K562 (cell line): ENCODE data around the gene SP6. TPM values are rescaled to one million over a fixed set of nuclear protein-coding genes. Genes with fewer than 3 reads are reported as not detected.
A peak's percentile ranks its signal among the peaks of the same experiment; 100 is the strongest.

Experiments
- ATAC-seq: fragments of 200-7000 bp; cut with Tn5 transposase; 3 replicates; pipeline ENCODE4 v1.9.1; 2020; ENCODE audit warnings: moderate library complexity
- BruUV-seq: library from RNA; stranded (reverse); fragments of 400-500 nt; replicated peaks from 2 replicates; lab custom pipeline; 2021; lab: Mats Ljungman, UMichigan
- CTCF ChIA-PET: fragments of 300-600 bp; formaldehyde crosslinking; extraction: SDS; loops from one replicate; lab custom pipeline; 2021; ENCODE audit warnings: low intra/inter-chr PET ratio; lab: Yijun Ruan, JAX
- POLR2A ChIA-PET: fragments of 300-600, 350-650 bp; sonication (Branson Sonifier 250); formaldehyde crosslinking; extraction: SDS; loops from one replicate; lab custom pipeline; 2021; ENCODE audit warnings: antibody characterized with exemption, inconsistent platforms; lab: Yijun Ruan, JAX
- DNase-seq, 4 experiments: peaks; one replicate each; pipeline versions ENCODE4 v3.0.0 to v3.0.0-alpha.2; 2011 to 2018; ENCODE audit warnings: low spot score in 3 of 4, mixed read lengths in 3 of 4; ENCODE audit errors: extremely low read depth in 1 of 4
- FAIRE-seq: peaks from 2 replicates; lab custom pipeline; 2011; peaks lifted over from hg19 to GRCh38; lab: Jason Lieb, UNC
- H2AFZ ChIP-seq: 2 replicates; pipeline ENCODE4 v1.6.0; 2011; ENCODE audit warnings: low read depth, low read length, control low read depth, inconsistent platforms
- H3K27ac ChIP-seq: fragments of 200-600 bp; 3 replicates; pipeline ENCODE4 v1.8.0; 2011; ENCODE audit warnings: low read depth, mild to moderate bottlenecking, control low read depth, inconsistent platforms, low read length, moderate library complexity, mixed read lengths; ENCODE audit errors: extremely low read depth
- H3K27me3 ChIP-seq, 2 experiments: fragments of 300-600 bp in 1 of 2; 2 replicates in 1 of 2; 3 replicates in 1 of 2; pipeline versions ENCODE4 v1.6.0 to v1.8.0; 2011; ENCODE audit warnings: inconsistent platforms in 2 of 2, low read length in 2 of 2, mild to moderate bottlenecking in 1 of 2, mixed read lengths in 1 of 2, moderate library complexity in 1 of 2; ENCODE audit not compliant: control insufficient read depth in 2 of 2, insufficient read depth in 2 of 2
- H3K36me3 ChIP-seq: fragments of 300-600 bp; 3 replicates; pipeline ENCODE4 v1.8.0; 2011; ENCODE audit warnings: mild to moderate bottlenecking, low read length, inconsistent platforms; ENCODE audit not compliant: control insufficient read depth, insufficient read depth
- H3K4me1 ChIP-seq, 2 experiments: fragments of 200-600 bp in 1 of 2; replicated peaks in 1 of 2; 2 replicates in 1 of 2; 3 replicates in 1 of 2; pipeline versions ENCODE4 v1.5.1 to v1.8.0; 2011; ENCODE audit warnings: inconsistent platforms in 2 of 2, low read length in 2 of 2, mild to moderate bottlenecking in 1 of 2, mixed read lengths in 1 of 2, moderate library complexity in 1 of 2; ENCODE audit not compliant: control insufficient read depth in 2 of 2, insufficient read depth in 2 of 2
- H3K4me2 ChIP-seq: 2 replicates; pipeline ENCODE4 v1.6.1; 2011; ENCODE audit warnings: low read length, control low read depth, inconsistent platforms, mixed read lengths; ENCODE audit not compliant: insufficient read depth
- H3K4me3 ChIP-seq: fragments of 200-600 bp; sonication (generic), shearing (Covaris generic); 2 replicates; pipeline ENCODE4 v1.5.1; 2016; ENCODE audit warnings: control low read depth, inconsistent platforms
- H3K79me2 ChIP-seq: fragments of 200-600 bp; 3 replicates; pipeline ENCODE4 v1.8.0; 2011; ENCODE audit warnings: low read length, inconsistent platforms; ENCODE audit not compliant: control insufficient read depth, insufficient read depth
- H3K9ac ChIP-seq, 2 experiments: 2 replicates each; pipeline versions ENCODE4 v1.6.0 to v1.6.1; 2011; ENCODE audit warnings: low read depth in 2 of 2, low read length in 2 of 2, control low read depth in 1 of 2, inconsistent platforms in 1 of 2, mild to moderate bottlenecking in 1 of 2, mixed read lengths in 1 of 2; ENCODE audit not compliant: insufficient read depth in 1 of 2
- H3K9me1 ChIP-seq: one replicate; pipeline ENCODE4 v1.6.0; 2011; ENCODE audit warnings: inconsistent platforms, mild to moderate bottlenecking, low read length, moderate library complexity; ENCODE audit not compliant: control insufficient read depth, insufficient read depth
- H3K9me3 ChIP-seq: replicated peaks from 2 replicates; pipeline ENCODE4 v1.5.1; 2011; ENCODE audit warnings: low read depth, low read length, inconsistent platforms; ENCODE audit not compliant: control insufficient read depth, insufficient read depth
- H4K20me1 ChIP-seq: replicated peaks from 2 replicates; pipeline ENCODE4 v1.6.1; 2011; ENCODE audit warnings: low read length, inconsistent platforms, mixed read lengths; ENCODE audit not compliant: control insufficient read depth, insufficient read depth
- ARNT ChIP-seq, 2 experiments: fragments of 450-650 bp; IDR thresholded peaks; 2 replicates each; pipeline ENCODE4 v1.6.1; 2016; ENCODE audit warnings: mild to moderate bottlenecking in 1 of 2
- ETS2 ChIP-seq: IDR thresholded peaks from 2 replicates; pipeline ENCODE4 v1.6.1; 2016; ENCODE audit warnings: borderline replicate concordance, missing genetic modification characterization, mild to moderate bottlenecking, moderate library complexity, missing compliant biosample characterization; ENCODE audit not compliant: poor library complexity, severe bottlenecking
- EZH2 ChIP-seq: IDR thresholded peaks from 2 replicates; pipeline ENCODE4 v1.6.1; 2012; ENCODE audit warnings: low read depth, mild to moderate bottlenecking, inconsistent platforms, low read length, borderline replicate concordance
- HNRNPUL1 ChIP-seq: fragments of 200-400 bp; formaldehyde crosslinking; IDR thresholded peaks from 2 replicates; pipeline ENCODE4 v1.6.1; 2017; ENCODE audit warnings: low read length
- PKNOX1 ChIP-seq: fragments of 450-650 bp; IDR thresholded peaks from 2 replicates; pipeline ENCODE4 v1.6.1; 2016
- REST ChIP-seq, 2 experiments: fragments of 450-650 bp; formaldehyde crosslinking in 1 of 2; IDR thresholded peaks; 2 replicates each; pipeline versions ENCODE4 v1.4.0 to v1.6.1; 2014 to 2020; ENCODE audit warnings: mild to moderate bottlenecking in 2 of 2, borderline replicate concordance in 1 of 2, low read depth in 1 of 2
- SIX5 ChIP-seq, 2 experiments: IDR thresholded peaks; 2 replicates each; pipeline ENCODE4 v1.6.1; 2011; ENCODE audit warnings: low read length in 2 of 2, borderline replicate concordance in 1 of 2, low read depth in 1 of 2, mild to moderate bottlenecking in 1 of 2, moderate library complexity in 1 of 2; ENCODE audit not compliant: insufficient read depth in 1 of 2
- ZBTB7A ChIP-seq: IDR thresholded peaks from 2 replicates; pipeline ENCODE4 v1.6.1; 2011; ENCODE audit warnings: low read depth, mild to moderate bottlenecking, low read length, moderate library complexity, borderline replicate concordance; ENCODE audit not compliant: control insufficient read depth
- ZKSCAN1 ChIP-seq: fragments of 150-350 bp; IDR thresholded peaks from 2 replicates; pipeline ENCODE4 v1.6.1; 2016; ENCODE audit warnings: low read depth, low read length
- ZNF780A ChIP-seq: fragments of 250-450 bp; sonication (Bioruptor Pico); IDR thresholded peaks from 2 replicates; pipeline ENCODE4 v1.5.0; 2021; ENCODE audit warnings: mild to moderate bottlenecking
- WGBS: fragments of 100-300 bp; shearing (Covaris generic); methylation state at CpG from one replicate; pipeline ENCODE4 v1.1.6; 2016; ENCODE audit warnings: low coverage, mixed read lengths; ENCODE audit not compliant: insufficient coverage; ENCODE audit errors: missing lambda C conversion rate; 5-methylcytosine and 5-hydroxymethylcytosine counted together
- in situ Hi-C: fragments of 300-500 bp; cut with MboI; formaldehyde crosslinking; loops from 4 replicates; pipeline ENCODE4 v1.15.0; 2018; ENCODE audit warnings: inconsistent platforms, mixed read lengths
- intact Hi-C: fragments of 100-400 bp; cut with micrococcal nuclease; formaldehyde crosslinking; loops from 2 replicates; pipeline ENCODE4 v1.14.2; 2022
- polyA plus RNA-seq, 8 experiments: library from polyadenylated mRNA; depleted of rRNA in 4 of 8; stranded (reverse) in 5 of 8; unstranded in 3 of 8; fragments of >200 nt; fragmentation: Nextera tagmentation in 2 of 8; fragmentation: Illumina TruSeq in 1 of 8; extraction: Ambion mirVana in 2 of 8; extraction: Trizol in 1 of 8; gene quantifications; 2 replicates each; pipeline versions ENCODE4 v1.2.1 to v1.2.3, GENCODE V29; 2011 to 2014; ENCODE audit warnings: inconsistent platforms in 1 of 8, missing spikeins in 1 of 8
- total RNA-seq, 7 experiments: library from RNA; depleted of rRNA in 6 of 7; stranded (reverse); fragments of >200 nt in 6 of 7; fragmentation: Illumina TruSeq in 2 of 7; extraction: Trizol in 2 of 7; gene quantifications; 2 replicates each; pipeline versions ENCODE4 v1.2.1 to v1.2.3, GENCODE V29; 2011 to 2021; ENCODE audit warnings: low replicate concordance in 1 of 7
- TF ChIP-seq, protein P1 (sequence below): fragments of 450-650 bp; formaldehyde crosslinking; IDR thresholded peaks from 2 replicates; pipeline ENCODE4 v1.4.0; 2020; ENCODE audit warnings: mild to moderate bottlenecking, moderate library complexity

Gene SP6
- total and polyA plus RNA-seq, 9 of the 15 experiments (the other 6 are each of a cell fraction or from before 2014, with no cell fraction given), result 0.11 to 7.9 (median 2.2) TPM

GRCh38 chr17:47851764-47852112 is 775 bp upstream of the SP6 start:
- DNase-seq (peak; percentile 22 to 48 (median 42)), ATAC-seq (peak; percentile 6), FAIRE-seq (no peak)
- Histone ChIP-seq H3K79me2 (peaks cover 18% of the 10 kb centered on the region), H3K36me3 (no peaks in the 10 kb centered on the region), H4K20me1 (no peaks in the 10 kb centered on the region), H3K9ac (peak overlapping the region; percentile 54 to 80; a peak in 3 of 4 replicates), H3K9me1 (no peaks in the 10 kb centered on the region), H3K4me3 (peak overlapping the region; percentile 43), H3K9me3 (no peaks in the 10 kb centered on the region), H3K4me2 (peak overlapping the region; percentile 82), H3K4me1 (peaks cover 33 to 42% of the 10 kb centered on the region in 2 experiments; a peak in 4 of 5 replicates), H2AFZ (peak overlapping the region; percentile 79), H3K27me3 (peaks cover 0 to 2% of the 10 kb centered on the region in 2 experiments; a peak in 1 of 5 replicates), H3K27ac (peak overlapping the region; percentile 51; the same call in 2 of the 3 replicates)
- WGBS, result 30% methylated on average over 10 of the region's 11 CpGs
- CTCF ChIA-PET, result interaction anchor here (1.2 kb wide), 1 partner anchor 38 kb away, joined by 3 read pairs; no protein-coding TSS in a partner anchor
- BruUV-seq, result no TSS peak
- intact Hi-C loops (no loop called here), in situ Hi-C loops (no loop called here)
- POLR2A ChIA-PET, result interaction anchor here (2.2 kb wide), 1 partner anchor 44 kb away, joined by 7 read pairs; the partner anchor contains the start of gene SP2
- no peak for TF ChIP-seq REST (IDR thresholded peaks at IDR 0.05; ENCODE audit: borderline replicate concordance)
- no peak for TF ChIP-seq REST (CRISPR knock-in tag; IDR thresholded peaks at IDR 0.05; ENCODE audit: low read depth)
- TF ChIP-seq PKNOX1, result peak; percentile 81
- no peak for TF ChIP-seq ARNT (IDR thresholded peaks at IDR 0.05)
- no peak for TF ChIP-seq ETS2 (tag)
- TF ChIP-seq, protein P1, sequence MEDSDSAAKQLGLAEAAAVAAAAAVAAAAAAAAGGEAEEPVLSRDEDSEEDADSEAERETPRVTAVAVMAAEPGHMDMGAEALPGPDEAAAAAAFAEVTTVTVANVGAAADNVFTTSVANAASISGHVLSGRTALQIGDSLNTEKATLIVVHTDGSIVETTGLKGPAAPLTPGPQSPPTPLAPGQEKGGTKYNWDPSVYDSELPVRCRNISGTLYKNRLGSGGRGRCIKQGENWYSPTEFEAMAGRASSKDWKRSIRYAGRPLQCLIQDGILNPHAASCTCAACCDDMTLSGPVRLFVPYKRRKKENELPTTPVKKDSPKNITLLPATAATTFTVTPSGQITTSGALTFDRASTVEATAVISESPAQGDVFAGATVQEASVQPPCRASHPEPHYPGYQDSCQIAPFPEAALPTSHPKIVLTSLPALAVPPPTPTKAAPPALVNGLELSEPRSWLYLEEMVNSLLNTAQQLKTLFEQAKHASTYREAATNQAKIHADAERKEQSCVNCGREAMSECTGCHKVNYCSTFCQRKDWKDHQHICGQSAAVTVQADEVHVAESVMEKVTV (CRISPR knock-in tag), result no peak
- TF ChIP-seq EZH2, result no peak
- TF ChIP-seq SIX5 (IDR thresholded peaks at IDR 0.05; ENCODE audit: borderline replicate concordance in 1 of 2, insufficient read depth in 1 of 2, low read depth in 1 of 2, low read length in 2 of 2), result no peak
- peak; percentile 15; the same call in 1 of the 2 replicates for TF ChIP-seq ZBTB7A
- no peak for TF ChIP-seq ZNF780A
- no peak for TF ChIP-seq HNRNPUL1
- TF ChIP-seq ZKSCAN1, result no peak
